BJ (cell line): Measurements from ENCODE around the gene BCAS1. TPM values are rescaled to one million over a fixed set of nuclear protein-coding genes. Genes with fewer than 3 reads are reported as not detected.

Experiments
- CTCF ChIA-PET: fragments of 350-600 bp; formaldehyde crosslinking; extraction: SDS; loops from one replicate; lab custom pipeline; 2021; ENCODE audit warnings: antibody characterized with exemption, inconsistent platforms; lab: Yijun Ruan, JAX
- POLR2A ChIA-PET: fragments of 300-600 bp; sonication (Branson Sonifier 250); formaldehyde crosslinking; extraction: SDS; loops from one replicate; lab custom pipeline; 2021; ENCODE audit warnings: antibody characterized with exemption; lab: Charles Lee
- DNase-seq: peaks from one replicate; pipeline ENCODE4 v3.0.0-alpha.2; 2011; ENCODE audit warnings: low read depth
- H3K27me3 ChIP-seq: 2 replicates; pipeline ENCODE4 v1.6.0; 2011; ENCODE audit warnings: low read length; ENCODE audit not compliant: control insufficient read depth, insufficient read depth
- H3K36me3 ChIP-seq: 2 replicates; pipeline ENCODE4 v1.5.1; 2011; ENCODE audit warnings: low read length; ENCODE audit not compliant: control insufficient read depth, insufficient read depth
- H3K4me3 ChIP-seq: 2 replicates; pipeline ENCODE4 v1.5.1; 2011; ENCODE audit warnings: low read depth, mild to moderate bottlenecking, control low read depth, low read length
- polyA plus RNA-seq: library from polyadenylated mRNA; depleted of rRNA; stranded (reverse); fragments of >200 nt; gene quantifications from 2 replicates; pipeline ENCODE4 v1.2.3, GENCODE V29; 2011
- TF ChIP-seq, protein P1 (sequence below): IDR thresholded peaks from 2 replicates; pipeline ENCODE4 v1.5.1; 2011; ENCODE audit warnings: low read depth, mild to moderate bottlenecking, control low read depth, inconsistent platforms, low read length, moderate library complexity; ENCODE audit not compliant: insufficient read depth

Gene BCAS1
- polyA plus RNA-seq, 1 experiment = not detected

- CTCF ChIA-PET = interaction anchor here (0.7 to 1.8 kb wide), 3 partner anchors 9 to 159 kb away, joined by 3 to 5 read pairs (median 3); no protein-coding TSS in a partner anchor
- POLR2A ChIA-PET = no interaction called here
Observed at GRCh38 chr20:53930651-53931504, 139.5 kb downstream of the BCAS1 start.

GRCh38 chr20:53929974-53930650 is 140.3 kb downstream of the BCAS1 start:
- CTCF ChIA-PET = interaction anchor here (0.9 to 1.8 kb wide), 3 partner anchors 9 to 159 kb away, joined by 3 to 9 read pairs (median 5); no protein-coding TSS in a partner anchor
- DNase-seq = no peak

More at GRCh38 chr20:53930651-53931504, 139.5 kb downstream of the BCAS1 start:
- H3K4me3 ChIP-seq = no peak overlapping the region
- no peaks in the 10 kb centered on the region for H3K27me3 ChIP-seq
- TF ChIP-seq, protein P1, sequence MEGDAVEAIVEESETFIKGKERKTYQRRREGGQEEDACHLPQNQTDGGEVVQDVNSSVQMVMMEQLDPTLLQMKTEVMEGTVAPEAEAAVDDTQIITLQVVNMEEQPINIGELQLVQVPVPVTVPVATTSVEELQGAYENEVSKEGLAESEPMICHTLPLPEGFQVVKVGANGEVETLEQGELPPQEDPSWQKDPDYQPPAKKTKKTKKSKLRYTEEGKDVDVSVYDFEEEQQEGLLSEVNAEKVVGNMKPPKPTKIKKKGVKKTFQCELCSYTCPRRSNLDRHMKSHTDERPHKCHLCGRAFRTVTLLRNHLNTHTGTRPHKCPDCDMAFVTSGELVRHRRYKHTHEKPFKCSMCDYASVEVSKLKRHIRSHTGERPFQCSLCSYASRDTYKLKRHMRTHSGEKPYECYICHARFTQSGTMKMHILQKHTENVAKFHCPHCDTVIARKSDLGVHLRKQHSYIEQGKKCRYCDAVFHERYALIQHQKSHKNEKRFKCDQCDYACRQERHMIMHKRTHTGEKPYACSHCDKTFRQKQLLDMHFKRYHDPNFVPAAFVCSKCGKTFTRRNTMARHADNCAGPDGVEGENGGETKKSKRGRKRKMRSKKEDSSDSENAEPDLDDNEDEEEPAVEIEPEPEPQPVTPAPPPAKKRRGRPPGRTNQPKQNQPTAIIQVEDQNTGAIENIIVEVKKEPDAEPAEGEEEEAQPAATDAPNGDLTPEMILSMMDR = no peak
- DNase-seq = no peak
- no peaks in the 10 kb centered on the region for H3K36me3 ChIP-seq

DNA sequence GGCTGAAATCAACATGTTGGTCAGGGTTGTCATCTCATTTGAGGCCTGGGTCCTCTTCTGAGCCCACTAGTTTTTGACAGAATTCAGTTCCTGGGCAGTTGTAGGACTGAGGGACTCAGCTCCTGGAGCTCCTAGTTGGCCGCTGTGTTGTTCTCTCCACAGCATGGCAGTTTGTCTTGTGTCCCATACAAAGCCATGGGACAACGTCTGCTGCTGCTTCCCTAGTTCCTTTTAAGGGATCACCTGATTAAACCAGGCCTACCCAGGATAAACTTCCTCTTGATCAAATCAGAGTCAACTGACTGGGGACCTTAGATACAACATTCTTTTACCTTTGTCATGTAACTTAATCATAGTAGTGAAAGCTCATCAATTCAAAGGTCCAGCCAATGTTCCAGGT is 141.0 kb downstream of the BCAS1 start:
- TF ChIP-seq, protein P1 = no peak
- no peaks in the 10 kb centered on the region for H3K27me3 ChIP-seq
- DNase-seq = no peak
- no peaks in the 10 kb centered on the region for H3K36me3 ChIP-seq
- POLR2A ChIA-PET = no interaction called here
- CTCF ChIA-PET = interaction anchor here (1.2 kb wide), 1 partner anchor 13 kb away, joined by 9 read pairs; no protein-coding TSS in a partner anchor
- no peak overlapping the region for H3K4me3 ChIP-seq

More at GRCh38 chr20:53929974-53930650, 140.3 kb downstream of the BCAS1 start:
- Histone ChIP-seq H3K36me3 (no peaks in the 10 kb centered on the region), H3K4me3 (no peak overlapping the region), H3K27me3 (no peaks in the 10 kb centered on the region)
- TF ChIP-seq, protein P1 = no peak
- POLR2A ChIA-PET = no interaction called here

DNA sequence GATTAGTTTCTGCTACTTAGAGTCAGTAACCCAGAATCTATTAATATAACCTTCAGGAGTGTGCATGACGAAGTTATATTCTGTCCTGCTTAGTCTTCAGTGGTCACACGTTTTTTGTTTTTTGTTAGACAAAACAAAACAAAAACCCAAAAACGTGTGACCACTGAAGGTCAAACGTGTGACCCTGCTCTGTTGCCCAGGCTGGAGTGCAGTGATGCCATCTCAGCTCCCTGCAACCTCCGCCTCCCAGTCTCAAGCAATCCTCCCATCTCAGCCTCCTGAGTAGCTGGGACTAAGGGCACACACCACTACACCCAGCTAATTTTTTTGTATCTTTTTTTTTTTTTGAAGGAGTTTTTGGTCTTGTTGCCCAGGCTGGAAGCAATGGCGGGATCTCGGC is 142.4 kb downstream of the BCAS1 start:
- no peak overlapping the region for H3K4me3 ChIP-seq
- ChIA-PET POLR2A (no interaction called here), CTCF (no interaction called here)
- no peak for DNase-seq
- TF ChIP-seq, protein P1 = no peak
- no peaks in the 10 kb centered on the region for H3K36me3 ChIP-seq
- no peaks in the 10 kb centered on the region for H3K27me3 ChIP-seq
